Left colon (tissue), 2 donors: ENCODE results near the gene MAGEB2. TPM values are rescaled to one million over a fixed set of nuclear protein-coding genes. Genes with fewer than 3 reads are reported as not detected.
"Not testable (repeated sequence)": the region's sequence is repeated elsewhere in the genome, so short reads cannot be mapped to it uniquely, and the experiment has no call there.

Source experiments
- ATAC-seq: fragments of 200-7000 bp; cut with Tn5 transposase; one replicate; pipeline ENCODE4 v1.9.1; 2020; ENCODE audit warnings: mild to moderate bottlenecking, moderate library complexity
- DNase-seq, 2 donors: peaks; one replicate each; pipeline ENCODE4 v3.0.0-alpha.2; 2020
- intact Hi-C, 2 donors: fragments of 100-400 bp; cut with DNase I in 1 of 2; cut with micrococcal nuclease in 1 of 2; formaldehyde crosslinking; loops; one replicate each; pipeline versions ENCODE4 v1.11.2 to v1.14.0; 2022; cut with DNase I, micrococcal nuclease
- long read RNA-seq: library from polyadenylated mRNA; unstranded; transcript quantifications from one replicate; pipeline ENCODE4 v2.0.0, GENCODE V29; 2021
- total RNA-seq, 2 donors: library from RNA; stranded (reverse); fragmentation: NEBNext Ultra II Directional; extraction: Animal tissue kit (Norgen Biotek cat#: 25700); gene quantifications; one replicate each; pipeline ENCODE4 v1.2.1, GENCODE V29; 2021
- donor health status: DM: no; HTN: no; CAD: no.
- donor health status: DM: yes; HTN: yes; CAD: no.

Gene MAGEB2, protein sequence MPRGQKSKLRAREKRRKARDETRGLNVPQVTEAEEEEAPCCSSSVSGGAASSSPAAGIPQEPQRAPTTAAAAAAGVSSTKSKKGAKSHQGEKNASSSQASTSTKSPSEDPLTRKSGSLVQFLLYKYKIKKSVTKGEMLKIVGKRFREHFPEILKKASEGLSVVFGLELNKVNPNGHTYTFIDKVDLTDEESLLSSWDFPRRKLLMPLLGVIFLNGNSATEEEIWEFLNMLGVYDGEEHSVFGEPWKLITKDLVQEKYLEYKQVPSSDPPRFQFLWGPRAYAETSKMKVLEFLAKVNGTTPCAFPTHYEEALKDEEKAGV
- not detected for total RNA-seq
- long read RNA-seq = 0 reads

DNA sequence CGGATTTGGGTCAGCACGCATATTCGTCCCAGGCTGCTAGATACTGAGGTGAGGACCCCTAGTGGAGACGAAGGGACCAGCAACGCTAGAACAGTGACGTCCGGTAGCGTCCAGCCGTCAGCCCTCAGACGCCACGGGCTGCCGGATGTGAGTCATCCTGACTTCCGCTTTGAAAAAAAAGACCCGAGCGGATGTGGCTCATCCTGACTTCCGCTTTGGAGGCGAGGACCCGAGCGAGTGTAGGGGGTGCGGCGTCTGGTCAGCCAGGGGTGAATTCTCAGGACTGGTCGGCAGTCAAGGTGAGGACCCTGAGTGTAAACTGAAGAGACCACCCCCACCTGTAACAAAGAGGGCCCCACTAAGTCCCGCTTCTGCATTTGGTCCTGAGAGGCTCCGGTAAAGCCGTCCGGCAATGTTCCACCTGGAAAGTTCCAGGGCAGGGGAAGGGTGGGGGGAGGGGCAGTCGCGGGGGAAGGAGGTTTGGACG, at the start of gene MAGEB2:
MAGEB2 (plus strand) TSS at position 207 of the 487 bp plus-strand sequence. CDS start 3,018 bp downstream, outside the sequence.
- ATAC-seq (no peak), DNase-seq (no peak)
- intact Hi-C loops = no loop called here

DNA sequence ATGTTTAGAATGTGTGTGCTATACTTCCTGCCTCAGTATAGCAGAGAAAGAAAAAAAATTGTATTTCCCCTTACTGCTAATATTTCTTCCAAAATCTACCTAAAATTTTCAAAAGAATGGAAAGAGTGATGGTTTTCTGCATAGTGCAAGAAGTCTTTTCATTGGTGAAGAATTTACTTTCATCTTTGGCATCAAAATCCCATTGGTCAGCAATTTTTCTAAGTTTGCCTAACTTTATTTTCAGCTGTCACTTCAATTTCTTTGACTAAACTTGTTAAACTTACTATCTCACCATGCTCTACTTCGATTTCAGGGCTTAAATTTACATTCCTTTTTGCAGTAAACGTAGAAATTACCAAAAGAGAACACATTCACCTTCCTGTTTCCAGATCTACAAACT, 44.5 kb upstream of the MAGEB2 start:
- ATAC-seq (no peak), DNase-seq (no peak)
- intact Hi-C loops = no loop called here

DNA sequence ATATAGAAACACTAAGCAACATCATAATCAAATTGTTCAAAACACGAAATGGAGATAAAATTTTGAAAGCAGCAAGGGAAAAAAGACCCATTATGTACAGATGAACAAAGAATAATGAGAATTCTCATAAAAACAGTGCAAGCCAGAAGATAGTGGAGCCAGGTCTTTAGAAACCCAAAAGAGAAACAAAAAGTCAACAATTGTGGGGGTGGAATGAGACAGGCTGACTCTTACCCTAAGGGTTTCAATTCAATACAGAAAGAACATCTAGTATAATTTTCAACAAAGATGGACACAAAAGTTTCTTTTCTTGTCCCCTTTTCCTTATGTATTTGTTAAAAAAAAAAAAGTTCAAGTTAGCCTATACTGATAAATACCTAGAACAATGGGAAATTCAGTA, 34.0 kb upstream of the MAGEB2 start:
- ATAC-seq (no peak), DNase-seq (no peak)
- intact Hi-C loops = no loop called here

- intact Hi-C loops = no loop called here
- ATAC-seq (no peak), DNase-seq (no peak)
Observed at GRCh38 chrX:30183554-30183953, 31.8 kb upstream of the MAGEB2 start.

DNA sequence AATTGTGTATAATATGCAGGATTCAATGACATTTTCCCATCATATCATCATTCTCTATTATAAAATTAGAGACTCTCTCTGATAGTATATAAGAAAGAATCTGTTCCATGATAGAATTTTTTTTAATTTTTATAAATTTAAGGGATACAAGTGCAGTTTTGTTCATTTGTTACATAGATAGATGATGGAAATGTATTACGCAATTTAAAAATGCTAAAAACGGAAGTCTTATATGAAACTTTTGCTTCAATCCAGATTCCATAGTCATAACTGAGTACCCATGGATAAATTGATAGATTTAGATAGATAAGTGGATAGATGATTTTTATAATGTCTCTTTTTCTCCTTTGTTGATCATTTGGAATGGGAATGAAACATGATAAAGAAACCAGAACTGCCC, 24.9 kb upstream of the MAGEB2 start:
- intact Hi-C loops = no loop called here
- DNase-seq (no peak), ATAC-seq (no peak)

DNA sequence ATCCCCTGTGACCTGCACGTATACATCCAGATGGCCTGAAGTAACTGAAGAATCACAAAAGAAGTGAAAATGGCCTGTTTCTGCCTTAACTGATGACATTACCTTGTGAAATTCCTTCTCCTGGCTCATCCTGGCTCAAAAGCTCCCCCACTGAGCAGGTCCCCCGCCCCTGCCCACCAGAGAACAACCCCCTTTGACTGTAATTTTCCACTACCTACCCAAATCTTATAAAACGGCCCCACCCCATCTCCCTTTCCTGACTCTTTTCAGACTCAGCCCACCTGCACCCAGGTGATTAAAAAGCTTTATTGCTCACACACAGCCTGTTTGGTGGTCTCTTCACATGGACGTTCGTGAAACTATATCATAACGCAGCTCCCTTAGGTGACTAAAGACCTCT, 21.5 kb upstream of the MAGEB2 start:
- ATAC-seq, DNase-seq, intact Hi-C loops: not testable (repeated sequence)

DNA sequence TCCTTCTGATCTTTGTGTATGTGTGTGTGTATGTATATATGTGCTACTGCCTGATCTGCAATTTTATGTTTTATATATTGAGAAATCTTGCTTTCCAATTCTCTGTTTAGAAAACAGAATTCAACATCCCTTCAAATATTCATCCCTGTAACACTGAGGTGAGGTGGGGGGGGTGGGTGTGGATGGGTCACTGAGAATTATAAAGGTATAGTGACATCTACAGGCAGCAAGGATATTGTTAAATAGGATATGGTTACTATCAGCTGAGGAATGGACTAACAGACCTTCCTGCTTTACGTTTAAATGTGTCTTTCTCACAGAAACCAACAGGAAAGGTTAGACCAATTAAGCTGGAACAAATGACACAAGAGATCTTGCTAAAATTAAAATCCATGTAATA, 19.0 kb upstream of the MAGEB2 start:
- intact Hi-C loops = no loop called here
- DNase-seq (no peak), ATAC-seq (no peak)

DNA sequence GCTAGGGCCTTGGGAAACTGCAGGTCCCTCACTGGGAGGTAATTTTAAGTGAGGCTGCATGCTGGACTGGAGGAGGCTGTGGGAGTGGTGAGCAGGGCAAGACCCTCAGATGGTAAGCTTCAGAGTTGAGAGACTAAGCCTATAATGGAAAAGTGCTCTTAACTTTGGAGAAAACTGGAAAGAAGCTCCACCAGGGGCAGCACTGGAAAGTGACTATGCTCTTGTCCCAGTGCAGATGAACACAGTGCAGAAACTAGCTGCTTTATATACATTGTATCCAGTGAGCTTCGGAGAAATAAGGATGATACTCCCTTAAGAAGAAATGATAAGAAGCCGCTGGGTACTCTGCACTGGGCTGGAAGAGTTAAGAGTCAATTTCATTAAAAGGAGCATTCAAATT, 3.2 kb upstream of the MAGEB2 start:
- no peak for ATAC-seq
- DNase-seq = no peak
- intact Hi-C loops = no loop called here

- ATAC-seq (no peak), DNase-seq (no peak)
- intact Hi-C loops = no loop called here
Observed at GRCh38 chrX:30217465-30217864, 2.1 kb downstream of the MAGEB2 start.

DNA sequence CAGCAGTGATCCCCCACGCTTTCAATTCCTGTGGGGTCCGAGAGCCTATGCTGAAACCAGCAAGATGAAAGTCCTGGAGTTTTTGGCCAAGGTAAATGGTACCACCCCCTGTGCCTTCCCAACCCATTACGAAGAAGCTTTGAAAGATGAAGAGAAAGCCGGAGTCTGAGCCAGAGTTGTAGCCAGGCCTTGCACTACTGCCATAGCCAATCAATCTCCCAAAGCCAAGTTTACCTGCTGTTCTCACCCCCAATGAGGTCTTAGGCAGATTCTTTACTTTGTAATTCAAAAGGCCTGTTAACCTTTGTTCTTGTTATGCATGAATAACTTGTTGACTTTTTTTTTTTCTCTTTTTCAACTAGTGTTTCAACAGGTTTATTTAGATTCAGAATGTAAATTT, 4.0 kb downstream of the MAGEB2 start:
- ATAC-seq = no peak
- intact Hi-C loops = no loop called here
- no peak for DNase-seq

GRCh38 chrX:30220661-30221060, 5.3 kb downstream of the MAGEB2 start:
- intact Hi-C loops = no loop called here
- DNase-seq = no peak
- no peak for ATAC-seq

- no peak for ATAC-seq
- no peak for DNase-seq
- intact Hi-C loops = no loop called here
Observed at GRCh38 chrX:30224536-30224935, 9.2 kb downstream of the MAGEB2 start.

DNA sequence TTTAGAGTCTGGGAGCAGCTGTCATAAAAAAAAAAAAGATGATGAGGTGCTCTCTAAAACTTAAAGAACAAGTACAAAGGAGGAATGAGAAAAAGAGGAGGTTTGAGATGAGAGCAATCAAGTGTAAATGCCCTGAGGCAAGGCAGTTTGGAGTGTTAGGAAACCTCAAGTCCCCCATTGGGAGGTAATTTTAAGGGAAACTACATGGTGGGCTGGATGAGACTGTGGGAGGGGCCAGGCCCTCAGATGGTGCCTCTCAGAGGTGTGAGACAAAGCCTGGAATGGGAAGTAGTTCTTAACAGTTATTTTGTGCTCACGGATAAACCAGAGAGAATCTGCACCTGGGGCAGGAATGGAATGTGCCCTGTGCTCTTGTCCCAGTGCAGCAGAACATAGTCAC, 13.2 kb downstream of the MAGEB2 start:
- ATAC-seq (no peak), DNase-seq (no peak)
- intact Hi-C loops = no loop called here

- intact Hi-C loops = no loop called here
- no peak for ATAC-seq
- no peak for DNase-seq
Observed at GRCh38 chrX:30230395-30230794, 15.0 kb downstream of the MAGEB2 start, which contains the start of gene MAGEB3. Gene MAGEB3 (plus strand): TSS chrX:30230657. CDS start chrX:30235925, 5,268 bp downstream.

- intact Hi-C loops = no loop called here
- no peak for ATAC-seq
- DNase-seq = no peak
Observed at GRCh38 chrX:30241724-30242415, 26.5 kb downstream of the MAGEB2 start, which contains the start of gene MAGEB4. Gene MAGEB4 (plus strand): TSS chrX:30242000. CDS start chrX:30242136, 136 bp downstream.

- no peak for DNase-seq
- ATAC-seq = no peak
- intact Hi-C loops = no loop called here
Observed at GRCh38 chrX:30246769-30247489, 31.6 kb downstream of the MAGEB2 start, which contains the start of gene MAGEB1. Gene MAGEB1 (plus strand): TSS chrX:30247146. CDS start chrX:30250494, 3,348 bp downstream.

- no peak for ATAC-seq
- DNase-seq = no peak
- intact Hi-C loops = no loop called here
Observed at GRCh38 chrX:30248854-30249253, 33.5 kb downstream of the MAGEB2 start.

DNA sequence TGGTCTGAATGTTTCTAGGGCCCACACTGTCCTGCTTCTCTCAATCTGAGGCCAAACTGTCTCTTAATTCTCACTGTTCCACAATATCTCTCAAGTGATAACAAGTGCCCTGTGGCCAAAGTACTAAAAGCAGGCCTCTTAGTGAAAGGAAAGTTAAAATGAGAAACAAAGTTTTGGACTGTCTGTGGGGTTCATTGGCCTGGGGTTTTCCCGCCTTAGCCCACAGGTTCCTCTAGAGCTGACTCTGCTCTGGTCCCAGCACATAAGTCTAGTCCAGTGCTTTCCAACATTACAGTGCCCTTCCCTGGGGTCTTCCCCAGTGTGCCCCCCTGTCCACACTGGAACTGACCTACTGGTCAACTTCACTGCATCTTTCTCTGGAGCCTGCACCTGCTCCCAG, 37.9 kb downstream of the MAGEB2 start:
- DNase-seq (no peak), ATAC-seq (no peak)
- intact Hi-C loops = no loop called here

GRCh38 chrX:30259927-30260326, 44.6 kb downstream of the MAGEB2 start:
- ATAC-seq (no peak), DNase-seq (no peak)
- intact Hi-C loops = no loop called here

GRCh38 chrX:30261012-30261411, 45.6 kb downstream of the MAGEB2 start:
- ATAC-seq = no peak
- intact Hi-C loops = no loop called here
- DNase-seq = no peak
